ENCODE data around the gene RPL28.

- no peak for TF ChIP-seq CTCF (IDR thresholded peaks at IDR 0.05)
- TF ChIP-seq POLR2AphosphoS5 (IDR thresholded peaks at IDR 0.05; ENCODE audit: insufficient read depth in 1 of 2, low read depth in 1 of 2), result no peak
Measured at GRCh38 chr19:55391191-55391670, 5.5 kb downstream of the RPL28 start.

All from vagina (tissue), 2 donors.